Measurements from ENCODE around the gene CRYBA4.

The CRYBA4 gene

GRCh38 chr22:26629988-26630761 is 8.4 kb downstream of the CRYBA4 start:
- DNase-seq = no peak

GRCh38 chr22:26631282-26631681 is 9.5 kb downstream of the CRYBA4 start:
- no peak for DNase-seq

- DNase-seq = no peak
These were observed 10.8 kb downstream of the CRYBA4 start for GRCh38 chr22:26632422-26633155.

GRCh38 chr22:26634189-26634588 is 12.4 kb downstream of the CRYBA4 start:
- DNase-seq = no peak

- DNase-seq = no peak
These were observed 13.4 kb downstream of the CRYBA4 start for GRCh38 chr22:26635117-26635516.

- DNase-seq = no peak
These were observed 14.5 kb downstream of the CRYBA4 start for GRCh38 chr22:26636296-26636695.

- peak; percentile 86 for DNase-seq
These were observed 21.0 kb downstream of the CRYBA4 start for GRCh38 chr22:26642465-26643417.

- DNase-seq = no peak
These were observed 21.8 kb downstream of the CRYBA4 start for GRCh38 chr22:26643418-26644100.

GRCh38 chr22:26646158-26646557 is 24.4 kb downstream of the CRYBA4 start:
- DNase-seq = no peak

GRCh38 chr22:26648011-26648497 is 26.3 kb downstream of the CRYBA4 start:
- DNase-seq = peak; percentile 51

GRCh38 chr22:26648528-26649388 is 27.0 kb downstream of the CRYBA4 start:
- DNase-seq = no peak

- DNase-seq = peak; percentile 38
These were observed 29.1 kb downstream of the CRYBA4 start for GRCh38 chr22:26650722-26651421.

GRCh38 chr22:26651815-26652214 is 30.1 kb downstream of the CRYBA4 start:
- no peak for DNase-seq

GRCh38 chr22:26656891-26657851 is 35.4 kb downstream of the CRYBA4 start, which contains the start of gene MIAT:
Gene MIAT, plus strand, starts transcription at chr22:26657588.
- peak; percentile 79 for DNase-seq

- DNase-seq = peak; percentile 20
These were observed 36.4 kb downstream of the CRYBA4 start for GRCh38 chr22:26658161-26658560.

GRCh38 chr22:26658671-26659478 is 37.1 kb downstream of the CRYBA4 start:
- peak; percentile 89 for DNase-seq

GRCh38 chr22:26660356-26660755 is 38.6 kb downstream of the CRYBA4 start:
- no peak for DNase-seq

- no peak for DNase-seq
These were observed 39.3 kb downstream of the CRYBA4 start for GRCh38 chr22:26660961-26661578.

All from activated CD4-positive, alpha-beta T cell treated with anti-CD3 and anti-CD28 coated beads for 48 hours (primary cell).